Glomerular endothelial cell (primary cell): ENCODE results near the gene STIM1. TPM values are rescaled to one million over a fixed set of nuclear protein-coding genes. Genes with fewer than 3 reads are reported as not detected.

Experiments used
- DNase-seq: peaks from one replicate; pipeline ENCODE4 v3.0.0-alpha.2; 2011; ENCODE audit warnings: low read depth, low spot score; ENCODE audit errors: extremely low read depth
- total RNA-seq: library from RNA; depleted of rRNA; stranded (reverse); fragments of >200 nt; gene quantifications from 2 replicates; pipeline ENCODE4 v1.2.3, GENCODE V29; 2015

Gene STIM1
- total RNA-seq, 1 donor from 2014 or later, result 34.1 TPM

GRCh38 chr11:3830088-3830487 lies 25.4 kb upstream of the STIM1 start:
- no peak for DNase-seq

GRCh38 chr11:3830730-3831129 lies 24.7 kb upstream of the STIM1 start:
- DNase-seq, result no peak

GRCh38 chr11:3831378-3832239 lies 23.9 kb upstream of the STIM1 start:
- no peak for DNase-seq

- no peak for DNase-seq
Measured at GRCh38 chr11:3832816-3833215, 22.6 kb upstream of the STIM1 start.

- DNase-seq, result no peak
Measured at GRCh38 chr11:3833449-3833848, 22.0 kb upstream of the STIM1 start.

GRCh38 chr11:3834349-3834663 lies 21.2 kb upstream of the STIM1 start:
- no peak for DNase-seq

- DNase-seq, result no peak
Measured at GRCh38 chr11:3834664-3835461, 20.6 kb upstream of the STIM1 start.

GRCh38 chr11:3835751-3836150 lies 19.7 kb upstream of the STIM1 start:
- no peak for DNase-seq

- no peak for DNase-seq
Measured at GRCh38 chr11:3836903-3837302, 18.6 kb upstream of the STIM1 start.

- no peak for DNase-seq
Measured at GRCh38 chr11:3837793-3838192, 17.7 kb upstream of the STIM1 start.

GRCh38 chr11:3838504-3838903 lies 17.0 kb upstream of the STIM1 start:
- no peak for DNase-seq

GRCh38 chr11:3840004-3840869 lies 15.2 kb upstream of the STIM1 start:
- DNase-seq, result no peak

- no peak for DNase-seq
Measured at GRCh38 chr11:3840870-3841425, 14.5 kb upstream of the STIM1 start, which contains the start of gene RHOG. Gene RHOG (minus strand): TSS chr11:3840959. CDS start chr11:3828138, 12,821 bp downstream.

- DNase-seq, result no peak
Measured at GRCh38 chr11:3841426-3842350, 13.8 kb upstream of the STIM1 start.

- DNase-seq, result no peak
Measured at GRCh38 chr11:3843326-3843725, 12.1 kb upstream of the STIM1 start.

GRCh38 chr11:3845246-3845645 lies 10.2 kb upstream of the STIM1 start:
- DNase-seq, result no peak

GRCh38 chr11:3845670-3846069 lies 9.8 kb upstream of the STIM1 start:
- no peak for DNase-seq

- no peak for DNase-seq
Measured at GRCh38 chr11:3849297-3849874, 6.1 kb upstream of the STIM1 start.

- DNase-seq, result no peak
Measured at GRCh38 chr11:3853545-3853842, 2.0 kb upstream of the STIM1 start.
